Measurements from ENCODE around the gene FXYD5.

- TF ChIP-seq, protein P1, sequence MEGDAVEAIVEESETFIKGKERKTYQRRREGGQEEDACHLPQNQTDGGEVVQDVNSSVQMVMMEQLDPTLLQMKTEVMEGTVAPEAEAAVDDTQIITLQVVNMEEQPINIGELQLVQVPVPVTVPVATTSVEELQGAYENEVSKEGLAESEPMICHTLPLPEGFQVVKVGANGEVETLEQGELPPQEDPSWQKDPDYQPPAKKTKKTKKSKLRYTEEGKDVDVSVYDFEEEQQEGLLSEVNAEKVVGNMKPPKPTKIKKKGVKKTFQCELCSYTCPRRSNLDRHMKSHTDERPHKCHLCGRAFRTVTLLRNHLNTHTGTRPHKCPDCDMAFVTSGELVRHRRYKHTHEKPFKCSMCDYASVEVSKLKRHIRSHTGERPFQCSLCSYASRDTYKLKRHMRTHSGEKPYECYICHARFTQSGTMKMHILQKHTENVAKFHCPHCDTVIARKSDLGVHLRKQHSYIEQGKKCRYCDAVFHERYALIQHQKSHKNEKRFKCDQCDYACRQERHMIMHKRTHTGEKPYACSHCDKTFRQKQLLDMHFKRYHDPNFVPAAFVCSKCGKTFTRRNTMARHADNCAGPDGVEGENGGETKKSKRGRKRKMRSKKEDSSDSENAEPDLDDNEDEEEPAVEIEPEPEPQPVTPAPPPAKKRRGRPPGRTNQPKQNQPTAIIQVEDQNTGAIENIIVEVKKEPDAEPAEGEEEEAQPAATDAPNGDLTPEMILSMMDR (IDR thresholded peaks at IDR 0.05; ENCODE audit: low read depth, low read length, poor library complexity, severe bottlenecking) = no peak
- no peak for TF ChIP-seq EZH2phosphoT487 (IDR thresholded peaks at IDR 0.05; ENCODE audit: borderline replicate concordance, low read length)
These were observed 23.1 kb downstream of the FXYD5 start for GRCh38 chr19:35177377-35178274.
